Nephron progenitor cell (in vitro differentiated cells): ENCODE data around the gene DNMT3A.
"Not testable (repeated sequence)": the region's sequence is repeated elsewhere in the genome, so short reads cannot be mapped to it uniquely, and the experiment has no call there.

ENCODE experiments used
- DNase-seq: peaks from one replicate; pipeline ENCODE4 v3.0.0; 2021
- H3K27ac Mint-ChIP-seq: 2 replicates; pipeline ENCODE4 v1.8.0; 2021; ENCODE audit warnings: mild to moderate bottlenecking, moderate library complexity, mixed read lengths
- H3K27me3 Mint-ChIP-seq: 2 replicates; pipeline ENCODE4 v1.8.0; 2021; ENCODE audit warnings: mild to moderate bottlenecking, low read depth, mixed read lengths; ENCODE audit not compliant: poor library complexity
- H3K36me3 Mint-ChIP-seq: 2 replicates; pipeline ENCODE4 v1.8.0; 2021; ENCODE audit warnings: low read depth, mixed read lengths
- H3K4me1 Mint-ChIP-seq: 2 replicates; pipeline ENCODE4 v1.8.0; 2021; ENCODE audit warnings: mixed read lengths
- H3K4me3 Mint-ChIP-seq: 2 replicates; pipeline ENCODE4 v1.8.0; 2021; ENCODE audit warnings: mild to moderate bottlenecking, moderate library complexity, mixed read lengths
- H3K9me3 Mint-ChIP-seq: 2 replicates; pipeline ENCODE4 v1.8.0; 2021; ENCODE audit warnings: mild to moderate bottlenecking, moderate library complexity, mixed read lengths
- TF ChIP-seq, protein P1 (sequence below): fragments of 200-600 bp; sonication (generic); IDR thresholded peaks from 2 replicates; pipeline ENCODE4 v1.5.0; 2021; ENCODE audit warnings: antibody characterized with exemption

Gene DNMT3A

DNA sequence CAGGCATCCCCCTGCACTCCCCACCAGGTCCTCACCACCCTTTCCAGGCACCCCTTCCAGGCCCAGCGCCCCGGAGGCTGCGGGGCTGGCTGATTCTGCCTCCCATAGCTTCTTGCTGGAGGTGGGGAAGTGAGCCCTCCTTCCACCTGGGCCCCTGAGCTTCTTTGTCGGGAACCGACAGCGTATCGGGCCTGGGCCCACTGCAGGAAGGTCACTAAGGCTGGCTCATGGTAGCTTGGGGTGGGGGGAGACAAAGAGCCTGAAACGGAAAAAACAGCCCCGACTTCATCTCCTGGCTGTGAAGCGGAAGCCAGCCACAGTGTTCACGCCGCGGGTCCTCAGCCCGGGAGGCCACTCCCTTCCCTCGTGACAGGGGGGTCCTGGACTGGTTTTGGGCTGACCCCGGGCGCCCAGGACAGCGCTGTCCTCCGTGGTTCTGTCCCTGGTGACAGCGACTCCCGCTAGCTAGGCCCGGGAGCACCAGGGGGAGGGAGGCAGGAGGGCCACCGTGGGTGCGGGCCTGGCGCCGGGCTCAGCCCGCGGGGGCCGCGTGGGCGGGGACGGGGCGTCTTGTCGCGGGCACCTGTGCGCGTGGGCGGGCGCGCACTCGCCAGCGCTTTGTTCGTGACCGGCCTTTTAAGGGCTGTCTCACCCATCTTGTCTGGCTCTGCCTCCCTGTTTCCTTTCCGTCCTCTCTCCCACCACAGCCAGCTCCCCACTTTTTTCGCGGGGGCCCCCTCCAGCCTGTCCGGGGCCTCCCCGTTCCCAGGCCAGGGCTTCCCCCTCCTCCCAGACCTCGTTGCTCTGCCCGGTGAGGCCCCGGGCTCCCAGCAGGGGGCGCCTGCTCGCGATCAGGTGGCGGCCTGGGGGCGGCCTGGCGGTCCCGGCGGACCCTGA is 64.9 kb downstream of the DNMT3A start:
- Mint-ChIP-seq H3K36me3 (peaks cover 4% of the 10 kb centered on the region), H3K27me3 (peaks cover 7% of the 10 kb centered on the region), H3K27ac (no peak overlapping the region), H3K4me3 (no peak overlapping the region), H3K4me1 (peaks cover 65% of the 10 kb centered on the region), H3K9me3 (no peaks in the 10 kb centered on the region)
- TF ChIP-seq, protein P1, sequence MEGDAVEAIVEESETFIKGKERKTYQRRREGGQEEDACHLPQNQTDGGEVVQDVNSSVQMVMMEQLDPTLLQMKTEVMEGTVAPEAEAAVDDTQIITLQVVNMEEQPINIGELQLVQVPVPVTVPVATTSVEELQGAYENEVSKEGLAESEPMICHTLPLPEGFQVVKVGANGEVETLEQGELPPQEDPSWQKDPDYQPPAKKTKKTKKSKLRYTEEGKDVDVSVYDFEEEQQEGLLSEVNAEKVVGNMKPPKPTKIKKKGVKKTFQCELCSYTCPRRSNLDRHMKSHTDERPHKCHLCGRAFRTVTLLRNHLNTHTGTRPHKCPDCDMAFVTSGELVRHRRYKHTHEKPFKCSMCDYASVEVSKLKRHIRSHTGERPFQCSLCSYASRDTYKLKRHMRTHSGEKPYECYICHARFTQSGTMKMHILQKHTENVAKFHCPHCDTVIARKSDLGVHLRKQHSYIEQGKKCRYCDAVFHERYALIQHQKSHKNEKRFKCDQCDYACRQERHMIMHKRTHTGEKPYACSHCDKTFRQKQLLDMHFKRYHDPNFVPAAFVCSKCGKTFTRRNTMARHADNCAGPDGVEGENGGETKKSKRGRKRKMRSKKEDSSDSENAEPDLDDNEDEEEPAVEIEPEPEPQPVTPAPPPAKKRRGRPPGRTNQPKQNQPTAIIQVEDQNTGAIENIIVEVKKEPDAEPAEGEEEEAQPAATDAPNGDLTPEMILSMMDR: peak; percentile 77
- DNase-seq: peak; percentile 83

DNA sequence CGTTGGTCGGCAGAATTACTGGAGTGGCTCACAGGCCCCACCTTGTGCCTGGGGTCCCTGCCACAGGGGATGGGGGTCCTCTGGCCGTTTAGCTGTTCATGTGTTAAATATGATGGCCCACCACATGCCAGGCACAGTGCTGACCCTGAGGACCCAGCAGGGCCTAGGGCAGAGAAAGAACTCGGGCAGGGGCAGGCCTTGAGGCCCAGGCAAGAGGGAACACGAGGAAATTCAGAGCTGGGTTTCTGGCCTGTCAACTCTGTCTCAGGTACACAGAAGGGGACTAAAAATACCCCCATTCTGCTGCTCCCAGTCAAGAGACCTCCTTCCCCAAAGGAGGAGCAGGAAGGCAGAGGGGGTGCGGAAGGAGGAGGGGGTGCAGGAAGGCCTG is 66.2 kb downstream of the DNMT3A start:
- H3K27me3 Mint-ChIP-seq: peaks cover 7% of the 10 kb centered on the region
- H3K27ac Mint-ChIP-seq: no peak overlapping the region
- TF ChIP-seq, protein P1: no peak
- no peaks in the 10 kb centered on the region for H3K9me3 Mint-ChIP-seq
- H3K4me1 Mint-ChIP-seq: peaks cover 66% of the 10 kb centered on the region
- H3K36me3 Mint-ChIP-seq: peaks cover 4% of the 10 kb centered on the region
- no peak overlapping the region for H3K4me3 Mint-ChIP-seq
- DNase-seq: no peak

DNA sequence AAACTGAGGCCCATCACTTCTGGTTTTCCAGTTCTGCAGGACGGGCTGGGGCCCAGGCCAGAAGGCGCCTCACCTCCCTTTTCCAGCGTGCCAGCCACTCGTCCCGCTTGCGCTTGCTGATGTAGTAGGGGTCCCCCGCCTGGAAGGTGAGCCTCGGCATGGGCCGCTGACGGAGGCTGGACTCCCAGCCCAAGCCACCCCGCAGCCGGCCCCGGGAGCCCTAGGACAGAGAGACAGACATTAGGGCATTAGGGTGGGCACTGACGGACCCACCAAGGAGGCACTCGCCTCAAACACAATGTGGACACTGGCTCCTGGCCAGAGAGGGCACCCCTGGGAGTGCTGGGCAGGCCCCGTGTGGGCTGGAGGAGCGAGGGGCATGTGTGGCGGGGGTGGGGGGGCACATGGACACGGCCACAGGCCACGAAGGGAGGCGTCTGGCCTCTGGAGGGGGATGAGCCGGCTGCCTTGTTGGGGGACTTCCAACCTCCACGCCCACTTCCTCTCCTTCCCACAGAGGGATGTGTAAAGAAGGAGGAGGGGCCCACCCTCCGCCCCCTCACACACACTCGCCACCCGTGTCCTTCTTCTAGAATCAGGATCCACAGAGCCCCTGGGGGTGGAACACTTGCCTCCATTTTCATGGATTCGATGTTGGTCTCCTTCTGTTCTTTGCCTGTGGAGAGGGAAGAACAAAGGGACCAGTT is 66.7 kb downstream of the DNMT3A start:
- Mint-ChIP-seq H3K27ac (no peak overlapping the region), H3K4me3 (no peak overlapping the region), H3K9me3 (no peaks in the 10 kb centered on the region), H3K4me1 (peaks cover 66% of the 10 kb centered on the region), H3K27me3 (peaks cover 7% of the 10 kb centered on the region), H3K36me3 (peaks cover 4% of the 10 kb centered on the region)
- DNase-seq: no peak
- TF ChIP-seq, protein P1: no peak

DNA sequence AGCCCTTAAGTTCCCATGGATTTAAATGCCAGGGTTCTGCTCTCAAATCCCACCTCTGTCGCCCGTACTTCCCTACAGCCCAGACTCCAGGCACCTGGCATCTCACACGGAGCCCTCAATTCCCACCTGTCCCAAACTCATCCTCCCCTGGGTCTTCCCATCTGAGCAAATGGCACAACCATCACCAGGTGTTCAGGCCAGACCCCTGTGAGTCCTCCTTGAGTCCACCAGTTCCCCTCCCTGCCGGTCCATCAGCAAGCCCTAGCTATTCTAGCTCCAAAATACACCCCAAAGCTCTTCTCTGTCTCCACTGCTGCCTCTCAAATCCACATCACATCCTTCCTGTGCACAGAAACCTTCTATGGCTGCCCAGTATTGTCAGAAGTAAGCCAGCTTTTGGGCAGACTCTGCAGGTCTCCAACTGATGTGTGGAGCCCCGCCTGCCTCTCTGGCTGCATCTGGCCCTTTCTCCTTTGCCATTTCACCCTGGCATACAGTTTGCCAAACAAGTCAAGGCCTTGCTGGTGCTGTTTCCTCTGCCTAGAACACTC is 67.7 kb downstream of the DNMT3A start:
- Mint-ChIP-seq H3K4me1 (peaks cover 69% of the 10 kb centered on the region), H3K9me3 (no peaks in the 10 kb centered on the region), H3K27me3 (peaks cover 5% of the 10 kb centered on the region), H3K27ac (no peak overlapping the region), H3K36me3 (peaks cover 9% of the 10 kb centered on the region), H3K4me3 (no peak overlapping the region)
- TF ChIP-seq, protein P1: no peak
- DNase-seq: no peak

DNA sequence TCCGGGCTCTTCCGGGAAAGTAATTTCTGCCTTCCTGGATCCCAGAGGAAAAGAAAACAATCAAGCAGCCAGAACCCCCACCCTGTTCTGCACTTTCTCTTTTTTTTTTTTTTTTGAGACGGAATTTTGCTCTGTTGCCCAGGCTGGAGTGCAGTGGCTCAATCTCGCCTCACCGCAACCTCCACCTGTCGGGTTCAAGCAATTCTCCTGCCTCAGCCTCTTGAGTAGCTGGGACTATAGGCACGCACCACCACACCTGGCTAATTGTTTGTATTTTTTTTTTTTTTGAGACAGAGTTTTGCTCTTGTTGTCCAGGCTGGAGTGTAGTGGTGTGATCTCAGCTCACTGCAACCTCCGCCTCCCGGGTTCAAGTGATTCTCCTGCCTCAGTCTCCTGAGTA is 69.0 kb downstream of the DNMT3A start:
- H3K9me3 Mint-ChIP-seq, H3K27me3 Mint-ChIP-seq: not testable (repeated sequence)
- peaks cover 69% of the 10 kb centered on the region for H3K4me1 Mint-ChIP-seq

DNA sequence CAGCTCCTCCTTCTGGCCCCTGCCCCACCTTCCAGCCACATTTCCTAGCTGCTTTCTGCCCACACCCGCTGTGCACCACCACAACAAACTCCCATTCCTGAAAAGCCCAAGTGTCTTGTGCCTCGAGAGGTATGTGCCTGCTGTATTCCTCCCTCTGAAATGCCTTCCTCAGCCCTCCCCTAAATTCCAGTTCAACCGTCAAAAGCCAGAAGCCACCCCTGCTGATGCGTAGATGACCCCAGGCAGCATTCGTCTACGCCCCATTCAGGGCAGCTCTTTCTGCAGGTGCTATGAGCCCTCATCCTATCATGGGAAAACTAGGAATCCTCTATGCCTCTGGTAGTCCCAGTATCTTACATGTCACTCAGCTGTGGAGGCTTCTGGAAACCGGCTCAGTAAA is 71.7 kb downstream of the DNMT3A start:
- Mint-ChIP-seq H3K9me3 (no peaks in the 10 kb centered on the region), H3K36me3 (peaks cover 9% of the 10 kb centered on the region), H3K27ac (peak overlapping the region; percentile 5), H3K4me3 (peak overlapping the region; percentile 16), H3K27me3 (peaks cover 4% of the 10 kb centered on the region), H3K4me1 (peaks cover 69% of the 10 kb centered on the region)
- DNase-seq: no peak
- TF ChIP-seq, protein P1: no peak

More for the DNA sequence above, 69.0 kb downstream of the DNMT3A start:
- not testable (repeated sequence) for H3K27ac Mint-ChIP-seq, H3K4me3 Mint-ChIP-seq, H3K36me3 Mint-ChIP-seq, DNase-seq
